Endothelial cell of umbilical vein (primary cell): ENCODE data around the gene ISY1. TPM values are rescaled to one million over a fixed set of nuclear protein-coding genes. Genes with fewer than 3 reads are reported as not detected.

Source experiments
- BruUV-seq: library from RNA; stranded (reverse); fragments of 400-500 nt; replicated peaks from 2 replicates; lab custom pipeline; 2021; lab: Mats Ljungman, UMichigan
- CTCF ChIA-PET: fragments of 300-600, 350-600 bp; sonication (Branson Sonifier 250); formaldehyde crosslinking; loops from one replicate; lab custom pipeline; 2021; ENCODE audit warnings: antibody characterized with exemption, inconsistent platforms; lab: Charles Lee
- POLR2A ChIA-PET: fragments of 300-600, 350-600 bp; sonication (Branson Sonifier 250); formaldehyde crosslinking; loops from one replicate; lab custom pipeline; 2021; ENCODE audit warnings: antibody characterized with exemption, inconsistent platforms; lab: Charles Lee
- DNase-seq: peaks from one replicate; pipeline ENCODE4 v3.0.0-alpha.2; 2011; ENCODE audit warnings: low read depth, low spot score
- FAIRE-seq: peaks from 2 replicates; lab custom pipeline; 2011; peaks lifted over from hg19 to GRCh38; lab: Jason Lieb, UNC
- H2AFZ ChIP-seq: 2 replicates; pipeline ENCODE4 v1.6.0; 2012; ENCODE audit warnings: low read depth, low read length, control low read depth, inconsistent platforms
- H3K27ac ChIP-seq: 2 replicates; pipeline ENCODE4 v1.5.1; 2011; ENCODE audit warnings: low read depth, mild to moderate bottlenecking, control low read depth, low read length, moderate library complexity; ENCODE audit not compliant: insufficient read depth
- H3K27me3 ChIP-seq, 2 experiments: 2 replicates each; pipeline versions ENCODE4 v1.6.0 to v1.6.1; 2011; ENCODE audit warnings: low read length in 2 of 2, mixed read lengths in 1 of 2; ENCODE audit not compliant: control insufficient read depth in 2 of 2, insufficient read depth in 2 of 2
- H3K36me3 ChIP-seq, 2 experiments: 2 replicates in 1 of 2; 3 replicates in 1 of 2; pipeline ENCODE4 v1.5.1; 2011; ENCODE audit warnings: low read length in 2 of 2, mild to moderate bottlenecking in 1 of 2, moderate library complexity in 1 of 2; ENCODE audit not compliant: control insufficient read depth in 2 of 2, insufficient read depth in 2 of 2; ENCODE audit errors: extremely low read depth in 1 of 2
- H3K4me1 ChIP-seq: 3 replicates; pipeline ENCODE4 v1.5.1; 2011; ENCODE audit warnings: mild to moderate bottlenecking, low read length; ENCODE audit not compliant: control insufficient read depth, insufficient read depth; ENCODE audit errors: extremely low read depth
- H3K4me2 ChIP-seq: 2 replicates; pipeline ENCODE4 v1.6.1; 2011; ENCODE audit warnings: low read length, control low read depth, mixed read lengths; ENCODE audit not compliant: insufficient read depth
- H3K4me3 ChIP-seq, 3 experiments: fragments of 200-600 bp in 1 of 3; sonication (generic), shearing (Covaris generic) in 1 of 3; replicated peaks in 1 of 3; 2 replicates each; pipeline ENCODE4 v1.5.1; 2011 to 2016; ENCODE audit warnings: control low read depth in 3 of 3, low read length in 3 of 3, mild to moderate bottlenecking in 2 of 3, inconsistent platforms in 1 of 3, low read depth in 1 of 3, moderate library complexity in 1 of 3; ENCODE audit not compliant: insufficient read depth in 1 of 3
- H3K79me2 ChIP-seq: 2 replicates; pipeline ENCODE4 v1.6.0; 2012; ENCODE audit warnings: low read length, inconsistent platforms; ENCODE audit not compliant: control insufficient read depth, insufficient read depth
- H3K9ac ChIP-seq: replicated peaks from 2 replicates; pipeline ENCODE3; 2011; ENCODE audit warnings: low read length, control low read depth; ENCODE audit not compliant: insufficient read depth; ENCODE audit errors: extremely low read depth
- H3K9me1 ChIP-seq: replicated peaks from 3 replicates; pipeline ENCODE4 v1.6.0; 2011; ENCODE audit warnings: mild to moderate bottlenecking, low read length; ENCODE audit not compliant: control insufficient read depth, insufficient read depth; ENCODE audit errors: extremely low read depth
- H3K9me3 ChIP-seq: replicated peaks from 2 replicates; pipeline ENCODE4 v1.5.1; 2012; ENCODE audit warnings: low read length, inconsistent platforms; ENCODE audit not compliant: control insufficient read depth, insufficient read depth
- H4K20me1 ChIP-seq: replicated peaks from 2 replicates; pipeline ENCODE3; 2011; ENCODE audit warnings: mild to moderate bottlenecking, low read length; ENCODE audit not compliant: control insufficient read depth, insufficient read depth; ENCODE audit errors: extremely low read depth
- CTCF ChIP-seq, 2 donors: IDR thresholded peaks; 1 replicate in 1 of 2; 2 replicates in 1 of 2; pipeline ENCODE4 v1.5.1; 2011; ENCODE audit warnings: low read length in 2 of 2, mild to moderate bottlenecking in 2 of 2, moderate library complexity in 2 of 2, control low read depth in 1 of 2, inconsistent platforms in 1 of 2, low read depth in 1 of 2; ENCODE audit not compliant: insufficient read depth in 1 of 2; ENCODE audit errors: extremely low read depth in 1 of 2
- EZH2 ChIP-seq: IDR thresholded peaks from 2 replicates; pipeline ENCODE4 v1.6.1; 2012; ENCODE audit warnings: borderline replicate concordance, low read depth, mild to moderate bottlenecking, moderate library complexity, low read length, inconsistent platforms; ENCODE audit not compliant: severe bottlenecking
- FOS ChIP-seq: IDR thresholded peaks from 2 replicates; pipeline ENCODE4 v1.6.1; 2011; ENCODE audit warnings: mild to moderate bottlenecking, low read length, moderate library complexity, borderline replicate concordance; ENCODE audit not compliant: insufficient read depth
- GATA2 ChIP-seq: IDR thresholded peaks from 2 replicates; pipeline ENCODE4 v1.7.0; 2011; ENCODE audit warnings: low read depth, mild to moderate bottlenecking, moderate library complexity, mixed read lengths, low read length; ENCODE audit not compliant: insufficient read length, insufficient read depth
- JUN ChIP-seq: IDR thresholded peaks from 2 replicates; pipeline ENCODE4 v1.6.1; 2011; ENCODE audit warnings: borderline replicate concordance, low read depth; ENCODE audit not compliant: insufficient read length, insufficient read depth
- MAX ChIP-seq: IDR thresholded peaks from 2 replicates; pipeline ENCODE4 v1.6.1; 2011; ENCODE audit not compliant: insufficient read depth, insufficient read length
- MYC ChIP-seq: IDR thresholded peaks from one replicate; pipeline ENCODE4 v1.6.1; 2011; ENCODE audit warnings: mild to moderate bottlenecking, low read depth, low read length
- POLR2A ChIP-seq: IDR thresholded peaks from 2 replicates; pipeline ENCODE4 v1.6.1; 2012; ENCODE audit warnings: low read depth, mild to moderate bottlenecking, control low read depth, low read length
- POLR2AphosphoS5 ChIP-seq: IDR thresholded peaks from 2 replicates; pipeline ENCODE4 v1.6.1; 2012; ENCODE audit warnings: low read depth, mild to moderate bottlenecking, control low read depth, low read length, moderate library complexity; ENCODE audit not compliant: insufficient read depth
- dilution Hi-C: fragments of 300-500 bp; cut with MboI; formaldehyde crosslinking; loops from one replicate; pipeline ENCODE4 v1.15.0; 2019; ENCODE audit warnings: low sequenced_read_pairs; ENCODE audit not compliant: extremely low pct_ligation_motif_present
- intact Hi-C: fragments of 100-400 bp; cut with micrococcal nuclease; formaldehyde crosslinking; loops from one replicate; pipeline ENCODE4 v1.10.0; 2022
- polyA plus RNA-seq, 4 experiments: library from polyadenylated mRNA; depleted of rRNA in 3 of 4; stranded (reverse) in 3 of 4; unstranded in 1 of 4; fragments of >200 nt; gene quantifications; 2 replicates each; pipeline versions ENCODE4 v1.2.1 to v1.2.3, GENCODE V29; 2011 to 2012; ENCODE audit warnings: missing spikeins in 1 of 4
- total RNA-seq: library from RNA; stranded (reverse); gene quantifications from 2 replicates; pipeline ENCODE4 v1.2.3, GENCODE V29; 2021

ISY1 gene
- total and polyA plus RNA-seq, 2 donors (not counting 3 experiments of a cell fraction or from before 2014, with no cell fraction given): 50.7 to 59.4 TPM

GRCh38 chr3:129197321-129197720 lies 36.5 kb upstream of the ISY1 start:
- no peaks in the 10 kb centered on the region for H3K9me1 ChIP-seq
- H3K4me1 ChIP-seq: peaks cover 26% of the 10 kb centered on the region
- BruUV-seq: no TSS peak
- H3K27ac ChIP-seq: no peak overlapping the region
- dilution Hi-C loops: no loop called here
- ChIA-PET POLR2A (no interaction called here), CTCF (interaction anchor here (1.0 to 4.2 kb wide), 6 partner anchors 10 to 227 kb away, joined by 3 to 38 read pairs (median 12); no protein-coding TSS in a partner anchor)
- no peak overlapping the region for H3K4me3 ChIP-seq
- no peak overlapping the region for H2AFZ ChIP-seq
- TF ChIP-seq MAX: no peak
- no peak for TF ChIP-seq POLR2A
- TF ChIP-seq FOS: no peak
- TF ChIP-seq MYC: no peak
- no peak for TF ChIP-seq GATA2
- TF ChIP-seq EZH2: no peak
- TF ChIP-seq CTCF (IDR thresholded peaks at IDR 0.05; ENCODE audit: extremely low read depth in 1 of 2, insufficient read depth in 1 of 2, low read depth in 1 of 2, low read length in 2 of 2): no peak
- TF ChIP-seq JUN: no peak
- no peak for TF ChIP-seq POLR2AphosphoS5
- H3K27me3 ChIP-seq: no peaks in the 10 kb centered on the region
- no peaks in the 10 kb centered on the region for H3K79me2 ChIP-seq
- peak overlapping the region; percentile 84 for H3K4me2 ChIP-seq
- no peaks in the 10 kb centered on the region for H4K20me1 ChIP-seq
- no peaks in the 10 kb centered on the region for H3K9me3 ChIP-seq
- H3K9ac ChIP-seq: no peak overlapping the region
- FAIRE-seq (no peak), DNase-seq (peak; percentile 9)
- H3K36me3 ChIP-seq: no peaks in the 10 kb centered on the region
- intact Hi-C loops: no loop called here
